Activated CD4-positive, alpha-beta T cell treated with anti-CD3 and anti-CD28 coated beads, Interleukin-2, amount 10 ng/mL, durations not matched to agents 24 days and 14 days (primary cell): ENCODE measurements around the gene SLC8A3. TPM values are rescaled to one million over a fixed set of nuclear protein-coding genes. Genes with fewer than 3 reads are reported as not detected.
"Not testable (repeated sequence)": the region's sequence is repeated elsewhere in the genome, so short reads cannot be mapped to it uniquely, and the experiment has no call there.

Experiments used
- DNase-seq: peaks from one replicate; pipeline ENCODE4 v3.0.0; 2022
- H3K27ac Mint-ChIP-seq: one replicate; pipeline ENCODE4 v1.8.0; 2022; ENCODE audit warnings: mild to moderate bottlenecking, mixed read lengths
- H3K27me3 Mint-ChIP-seq: one replicate; pipeline ENCODE4 v1.8.0; 2022; ENCODE audit warnings: mixed read lengths
- H3K36me3 Mint-ChIP-seq: one replicate; pipeline ENCODE4 v1.8.0; 2022; ENCODE audit warnings: low read depth, mild to moderate bottlenecking, mixed read lengths
- H3K4me1 Mint-ChIP-seq: one replicate; pipeline ENCODE4 v1.8.0; 2021; ENCODE audit warnings: mixed read lengths
- H3K4me3 Mint-ChIP-seq: one replicate; pipeline ENCODE4 v1.8.0; 2022; ENCODE audit warnings: mild to moderate bottlenecking, moderate library complexity, mixed read lengths
- H3K9me3 Mint-ChIP-seq: one replicate; pipeline ENCODE4 v1.8.0; 2021; ENCODE audit warnings: mixed read lengths
- intact Hi-C: fragments of 100-400 bp; cut with micrococcal nuclease; formaldehyde crosslinking; loops from one replicate; pipeline ENCODE4 v1.15.1; 2023
- total RNA-seq: library from RNA; stranded (reverse); gene quantifications from 2 replicates; pipeline ENCODE4 v1.2.3, GENCODE V29; 2022

Gene SLC8A3, protein sequence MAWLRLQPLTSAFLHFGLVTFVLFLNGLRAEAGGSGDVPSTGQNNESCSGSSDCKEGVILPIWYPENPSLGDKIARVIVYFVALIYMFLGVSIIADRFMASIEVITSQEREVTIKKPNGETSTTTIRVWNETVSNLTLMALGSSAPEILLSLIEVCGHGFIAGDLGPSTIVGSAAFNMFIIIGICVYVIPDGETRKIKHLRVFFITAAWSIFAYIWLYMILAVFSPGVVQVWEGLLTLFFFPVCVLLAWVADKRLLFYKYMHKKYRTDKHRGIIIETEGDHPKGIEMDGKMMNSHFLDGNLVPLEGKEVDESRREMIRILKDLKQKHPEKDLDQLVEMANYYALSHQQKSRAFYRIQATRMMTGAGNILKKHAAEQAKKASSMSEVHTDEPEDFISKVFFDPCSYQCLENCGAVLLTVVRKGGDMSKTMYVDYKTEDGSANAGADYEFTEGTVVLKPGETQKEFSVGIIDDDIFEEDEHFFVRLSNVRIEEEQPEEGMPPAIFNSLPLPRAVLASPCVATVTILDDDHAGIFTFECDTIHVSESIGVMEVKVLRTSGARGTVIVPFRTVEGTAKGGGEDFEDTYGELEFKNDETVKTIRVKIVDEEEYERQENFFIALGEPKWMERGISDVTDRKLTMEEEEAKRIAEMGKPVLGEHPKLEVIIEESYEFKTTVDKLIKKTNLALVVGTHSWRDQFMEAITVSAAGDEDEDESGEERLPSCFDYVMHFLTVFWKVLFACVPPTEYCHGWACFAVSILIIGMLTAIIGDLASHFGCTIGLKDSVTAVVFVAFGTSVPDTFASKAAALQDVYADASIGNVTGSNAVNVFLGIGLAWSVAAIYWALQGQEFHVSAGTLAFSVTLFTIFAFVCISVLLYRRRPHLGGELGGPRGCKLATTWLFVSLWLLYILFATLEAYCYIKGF
- 0.36 and 0.79 TPM in 2 replicates for total RNA-seq

DNA sequence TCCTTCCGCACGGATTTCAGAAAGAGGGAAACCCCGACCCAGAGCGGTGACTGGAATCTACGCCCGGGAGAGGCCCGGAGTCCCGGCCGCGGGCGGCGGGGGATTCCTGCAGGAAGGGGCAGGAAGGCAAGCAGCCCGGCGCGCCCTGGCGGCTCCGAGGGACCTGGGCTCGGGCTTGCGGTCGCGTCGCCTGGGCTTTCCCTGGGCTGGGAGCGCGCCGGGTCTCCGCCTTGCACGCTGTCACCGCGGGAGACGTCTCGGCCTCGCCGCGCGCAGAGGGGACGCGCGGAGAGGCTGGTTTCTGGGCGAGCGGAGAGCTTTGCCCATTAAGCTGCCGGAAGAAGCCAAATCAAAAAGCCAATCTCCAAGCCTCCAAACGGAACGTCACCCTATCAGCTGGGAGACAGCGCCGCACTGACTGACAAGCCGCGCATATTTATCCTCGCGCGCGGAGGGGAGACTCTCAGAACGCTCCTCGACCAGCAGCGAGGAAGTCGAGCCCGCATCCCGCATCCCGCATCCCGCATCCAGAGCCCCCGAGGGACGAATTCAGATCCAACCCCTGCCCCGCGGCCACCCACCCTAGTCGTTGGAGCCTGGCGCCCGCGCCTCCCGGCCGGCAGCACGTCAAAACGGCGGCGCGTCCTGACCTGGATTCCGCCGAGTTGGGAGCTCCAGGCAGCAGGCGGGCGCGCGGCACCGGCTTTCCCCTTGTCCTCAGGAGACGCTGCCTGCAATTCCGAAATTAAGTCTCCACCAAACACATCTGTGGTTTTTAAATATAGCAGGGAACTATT, at the start of gene SLC8A3:
Gene SLC8A3, minus strand, starts transcription at position 293 of the 797 bp plus-strand sequence. CDS start 20,529 bp downstream, outside the sequence.
- no peaks in the 10 kb centered on the region for H3K36me3 Mint-ChIP-seq
- peaks cover 15% of the 10 kb centered on the region for H3K4me1 Mint-ChIP-seq
- peak within 1 kb of the TSS; percentile 77 for H3K27ac Mint-ChIP-seq
- no peaks in the 10 kb centered on the region for H3K9me3 Mint-ChIP-seq
- intact Hi-C loops, result no loop called here
- H3K4me3 Mint-ChIP-seq, result peak within 1 kb of the TSS; percentile 81
- peak; percentile 73 for DNase-seq
- peaks cover 53% of the 10 kb centered on the region for H3K27me3 Mint-ChIP-seq

DNA sequence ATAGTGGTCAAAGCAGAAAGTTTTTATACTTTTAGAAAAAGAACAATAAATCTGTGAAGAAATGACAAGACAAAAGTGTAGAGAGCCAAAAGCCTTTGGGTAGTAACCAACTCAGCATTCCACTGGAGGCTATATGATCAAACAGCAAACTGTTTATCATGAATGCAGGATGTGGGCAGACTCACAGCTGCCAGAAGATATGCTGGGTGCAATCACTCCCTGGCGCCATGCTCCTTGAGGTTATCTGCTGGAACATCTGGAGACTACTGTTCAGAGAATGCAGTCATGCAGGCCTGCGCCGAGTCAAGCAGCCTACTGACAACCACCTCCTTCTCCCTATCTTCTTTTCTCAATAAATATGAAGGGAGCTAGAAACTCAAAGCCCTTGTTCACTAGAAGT, 49.0 kb upstream of the SLC8A3 start:
- Mint-ChIP-seq H3K9me3 (peaks cover 5% of the 10 kb centered on the region), H3K27me3 (peaks cover 20% of the 10 kb centered on the region), H3K27ac (no peak overlapping the region), H3K4me3 (no peak overlapping the region), H3K4me1 (no peaks in the 10 kb centered on the region), H3K36me3 (no peaks in the 10 kb centered on the region)
- DNase-seq, result no peak
- intact Hi-C loops, result no loop called here

- Mint-ChIP-seq H3K9me3 (no peaks in the 10 kb centered on the region), H3K36me3 (no peaks in the 10 kb centered on the region), H3K27ac (no peak overlapping the region), H3K27me3 (peaks cover 7% of the 10 kb centered on the region), H3K4me3 (no peak overlapping the region), H3K4me1 (no peaks in the 10 kb centered on the region)
- intact Hi-C loops, result no loop called here
- DNase-seq, result no peak
Measured at GRCh38 chr14:70234066-70234950, 45.6 kb upstream of the SLC8A3 start.

DNA sequence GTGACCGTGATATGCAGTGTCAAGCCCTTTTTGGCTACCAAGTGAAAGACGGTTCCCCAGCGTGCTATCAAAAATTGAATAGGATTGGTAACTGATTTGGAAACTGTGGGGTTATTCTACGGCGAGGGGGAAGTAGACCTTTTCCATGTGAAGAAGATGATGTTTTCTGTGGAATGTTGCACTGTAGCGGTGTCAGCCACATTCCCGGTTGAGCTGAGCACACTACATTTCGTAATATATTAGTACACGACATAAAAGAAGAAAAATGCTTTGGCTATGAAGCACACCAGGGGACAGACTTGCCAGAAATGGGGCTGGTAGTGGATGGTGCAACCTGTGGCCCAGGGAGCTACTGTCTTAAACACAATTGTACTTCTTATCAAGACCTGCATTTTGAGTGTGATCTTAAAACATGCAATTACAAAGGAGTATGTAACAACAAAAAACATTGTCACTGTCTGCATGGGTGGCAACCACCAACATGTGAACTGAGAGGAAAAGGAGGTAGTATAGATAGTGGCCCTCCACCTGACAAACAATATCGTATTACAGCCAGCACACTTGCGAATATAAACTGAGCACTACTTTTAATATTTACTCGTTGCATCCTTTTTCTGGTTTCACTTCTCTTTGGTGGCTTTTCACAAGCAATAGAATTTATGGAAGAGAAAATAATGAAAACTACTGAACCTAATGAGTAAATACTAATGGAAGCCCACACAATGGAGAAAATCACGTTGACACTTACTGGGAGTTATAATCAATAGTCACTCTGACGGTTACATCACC, 43.2 kb upstream of the SLC8A3 start:
- H3K27ac Mint-ChIP-seq, H3K27me3 Mint-ChIP-seq, H3K4me3 Mint-ChIP-seq, intact Hi-C loops, H3K4me1 Mint-ChIP-seq, H3K9me3 Mint-ChIP-seq, H3K36me3 Mint-ChIP-seq, DNase-seq: not testable (repeated sequence)

- DNase-seq, H3K27me3 Mint-ChIP-seq, H3K27ac Mint-ChIP-seq, H3K4me3 Mint-ChIP-seq, H3K9me3 Mint-ChIP-seq, intact Hi-C loops, H3K36me3 Mint-ChIP-seq, H3K4me1 Mint-ChIP-seq: not testable (repeated sequence)
Measured at GRCh38 chr14:70229877-70230640, 41.3 kb upstream of the SLC8A3 start.

DNA sequence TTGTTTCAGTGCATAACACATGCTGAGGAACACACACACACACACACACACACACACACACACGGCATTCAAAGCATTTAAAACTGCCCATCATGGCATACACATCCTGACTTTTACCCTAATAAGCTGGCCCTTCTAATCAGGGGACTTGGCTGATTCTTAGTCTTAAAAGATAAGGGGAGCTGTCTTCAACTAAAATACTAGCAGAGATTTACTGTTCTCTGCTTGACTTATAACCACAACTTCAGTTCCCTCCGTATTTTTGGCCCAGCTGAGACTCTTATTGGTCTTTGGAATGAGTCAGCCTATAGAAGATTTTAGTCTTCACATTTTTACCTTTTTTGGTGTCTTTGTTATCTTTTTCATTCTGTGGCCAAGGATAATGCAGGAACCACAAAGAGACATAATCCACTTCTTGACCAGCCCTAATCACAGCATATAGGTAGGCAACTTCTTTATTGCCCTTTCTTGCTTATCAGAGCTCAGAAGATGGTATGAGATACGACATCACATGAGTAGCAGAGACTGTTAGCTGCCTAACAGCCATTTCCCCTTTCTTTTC, 25.1 kb upstream of the SLC8A3 start:
- H3K27ac Mint-ChIP-seq, result no peak overlapping the region
- no peaks in the 10 kb centered on the region for H3K9me3 Mint-ChIP-seq
- no peak overlapping the region for H3K4me3 Mint-ChIP-seq
- DNase-seq, result no peak
- intact Hi-C loops, result no loop called here
- H3K36me3 Mint-ChIP-seq, result no peaks in the 10 kb centered on the region
- no peaks in the 10 kb centered on the region for H3K4me1 Mint-ChIP-seq
- peaks cover 22% of the 10 kb centered on the region for H3K27me3 Mint-ChIP-seq

- no peak for DNase-seq
- Mint-ChIP-seq H3K4me3 (no peak overlapping the region), H3K9me3 (no peaks in the 10 kb centered on the region), H3K27me3 (peaks cover 22% of the 10 kb centered on the region), H3K36me3 (no peaks in the 10 kb centered on the region), H3K27ac (no peak overlapping the region), H3K4me1 (no peaks in the 10 kb centered on the region)
- intact Hi-C loops, result no loop called here
Measured at GRCh38 chr14:70212752-70213151, 24.0 kb upstream of the SLC8A3 start.

DNA sequence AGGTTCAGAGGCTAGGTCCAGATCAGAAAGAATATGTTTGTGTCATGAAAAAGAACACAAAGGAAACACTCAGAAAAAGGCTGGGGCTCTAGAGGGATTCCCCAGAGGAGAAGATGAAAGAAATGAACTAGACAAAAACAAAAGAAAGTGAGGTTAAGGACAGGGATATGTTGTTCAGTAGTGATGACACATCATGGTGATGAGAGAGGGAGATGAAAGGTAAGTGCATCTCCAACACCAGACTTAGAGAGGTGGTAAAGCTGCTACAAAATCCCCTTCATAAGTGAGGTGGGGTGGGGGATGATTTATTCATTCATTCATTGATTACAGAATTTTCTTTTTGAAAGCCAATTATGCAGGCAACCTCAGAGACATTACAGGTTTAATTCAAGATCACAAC, 19.6 kb upstream of the SLC8A3 start:
- H3K4me1 Mint-ChIP-seq, result no peaks in the 10 kb centered on the region
- H3K27ac Mint-ChIP-seq, result no peak overlapping the region
- no peak overlapping the region for H3K4me3 Mint-ChIP-seq
- intact Hi-C loops, result no loop called here
- H3K27me3 Mint-ChIP-seq, result peaks cover 18% of the 10 kb centered on the region
- H3K36me3 Mint-ChIP-seq, result no peaks in the 10 kb centered on the region
- peak; percentile 17 for DNase-seq
- H3K9me3 Mint-ChIP-seq, result no peaks in the 10 kb centered on the region

DNA sequence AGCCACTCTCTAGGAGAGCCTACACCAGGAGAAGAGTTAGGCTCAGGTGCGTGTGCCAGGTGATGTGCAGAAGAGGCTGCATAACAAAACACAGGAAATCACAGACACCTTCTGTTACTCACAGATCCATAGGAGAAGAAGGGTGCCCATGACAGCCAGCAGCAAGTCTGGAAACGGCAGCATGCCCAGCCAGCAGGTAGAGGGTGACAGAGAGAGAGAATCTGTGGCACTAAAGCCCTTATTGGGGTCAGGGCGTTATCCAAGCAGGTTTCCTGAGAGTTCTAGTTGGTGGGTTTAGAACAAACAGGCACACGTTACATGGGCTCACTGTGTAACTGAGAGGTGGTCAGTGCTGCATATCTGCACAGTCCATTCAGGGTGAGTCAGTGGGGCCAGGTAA, 14.9 kb upstream of the SLC8A3 start:
- Mint-ChIP-seq H3K27ac (no peak overlapping the region), H3K36me3 (no peaks in the 10 kb centered on the region), H3K9me3 (no peaks in the 10 kb centered on the region), H3K4me1 (no peaks in the 10 kb centered on the region), H3K4me3 (no peak overlapping the region), H3K27me3 (peaks cover 30% of the 10 kb centered on the region)
- intact Hi-C loops, result no loop called here
- peak; percentile 38 for DNase-seq

DNA sequence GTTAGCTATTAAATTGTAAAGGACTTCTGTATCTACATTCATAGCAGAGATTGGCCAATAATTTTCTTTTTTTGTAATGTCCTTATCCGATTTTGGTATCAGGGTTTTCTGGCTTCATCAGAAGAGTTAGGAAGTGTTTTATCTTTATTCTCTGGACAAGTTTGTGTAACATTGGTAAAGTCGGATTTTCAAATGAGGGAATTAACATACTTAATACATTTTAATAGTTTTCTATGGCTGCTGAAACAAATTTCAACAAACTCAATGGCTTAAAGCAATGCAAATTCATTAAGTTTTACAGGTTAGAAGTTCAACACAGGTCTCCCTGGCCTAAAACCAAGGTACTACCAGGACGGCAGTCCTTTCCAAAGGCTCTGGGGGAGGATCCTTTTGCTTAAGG, 13.2 kb upstream of the SLC8A3 start:
- Mint-ChIP-seq H3K4me3 (no peak overlapping the region), H3K4me1 (no peaks in the 10 kb centered on the region), H3K27ac (no peak overlapping the region), H3K27me3 (peaks cover 36% of the 10 kb centered on the region), H3K9me3 (no peaks in the 10 kb centered on the region), H3K36me3 (no peaks in the 10 kb centered on the region)
- no peak for DNase-seq
- intact Hi-C loops, result no loop called here

DNA sequence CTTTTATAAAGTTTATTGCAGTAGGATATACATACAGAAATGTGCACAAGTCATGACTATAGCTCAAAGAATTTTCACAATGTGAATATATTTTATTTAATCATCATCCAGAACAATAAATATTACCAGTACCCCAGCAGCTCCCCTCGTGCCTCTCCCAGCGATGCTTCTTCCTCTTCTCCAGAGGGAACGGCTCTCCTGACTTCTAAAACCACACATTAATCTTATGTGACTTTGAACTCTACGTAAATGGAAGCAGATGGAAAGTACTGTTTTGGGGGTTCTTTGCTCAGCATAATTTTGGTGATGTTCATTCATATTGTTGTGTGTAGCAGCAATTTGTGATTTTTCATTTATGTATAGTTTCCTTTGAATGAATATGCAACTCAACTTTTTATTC, 4.6 kb upstream of the SLC8A3 start:
- intact Hi-C loops, result no loop called here
- Mint-ChIP-seq H3K27me3 (peaks cover 59% of the 10 kb centered on the region), H3K27ac (no peak overlapping the region), H3K4me3 (no peak overlapping the region), H3K4me1 (peaks cover 5% of the 10 kb centered on the region), H3K36me3 (no peaks in the 10 kb centered on the region), H3K9me3 (no peaks in the 10 kb centered on the region)
- DNase-seq, result no peak

DNA sequence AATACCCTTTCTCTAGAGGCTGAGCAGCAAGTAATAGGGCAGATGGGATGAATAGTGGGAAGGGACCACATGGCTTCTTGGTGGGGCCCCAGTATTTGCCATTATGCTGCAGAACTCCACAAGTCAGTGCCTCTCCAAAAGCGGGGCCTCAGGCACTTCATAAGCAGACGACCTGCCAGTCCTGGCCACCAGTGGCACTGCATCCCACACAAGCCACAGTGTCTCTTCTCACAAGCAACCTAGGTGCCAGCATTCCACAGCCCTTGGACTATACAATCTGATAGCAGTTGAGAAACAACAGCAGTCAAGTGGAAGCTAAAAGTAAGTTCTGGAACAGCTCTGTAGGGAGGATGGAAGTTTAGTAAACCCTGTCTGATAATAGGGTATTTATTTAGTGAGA, 4.2 kb upstream of the SLC8A3 start:
- no peak overlapping the region for H3K27ac Mint-ChIP-seq
- no peaks in the 10 kb centered on the region for H3K36me3 Mint-ChIP-seq
- intact Hi-C loops, result no loop called here
- H3K4me1 Mint-ChIP-seq, result peaks cover 8% of the 10 kb centered on the region
- H3K27me3 Mint-ChIP-seq, result peaks cover 60% of the 10 kb centered on the region
- no peak overlapping the region for H3K4me3 Mint-ChIP-seq
- no peaks in the 10 kb centered on the region for H3K9me3 Mint-ChIP-seq
- no peak for DNase-seq
